ENCODE results near the gene ZNF554.
"Not testable (repeated sequence)": the region's sequence is repeated elsewhere in the genome, so short reads cannot be mapped to it uniquely, and the experiment has no call there.

Gene ZNF554

GRCh38 chr19:2807379-2808128 lies 12.1 kb upstream of the ZNF554 start:
- DNase-seq (ENCODE audit: low read depth, low spot score), result no peak

- no peak for DNase-seq (ENCODE audit: low read depth, low spot score)
Observed at GRCh38 chr19:2808129-2808941, 11.3 kb upstream of the ZNF554 start.

- no peak for DNase-seq (ENCODE audit: low read depth, low spot score)
Observed at GRCh38 chr19:2809387-2810140, 10.1 kb upstream of the ZNF554 start.

GRCh38 chr19:2810141-2811091 lies 9.3 kb upstream of the ZNF554 start:
- DNase-seq (ENCODE audit: low read depth, low spot score), result no peak

GRCh38 chr19:2811221-2811722 lies 8.4 kb upstream of the ZNF554 start:
- no peak for DNase-seq (ENCODE audit: low read depth, low spot score)

GRCh38 chr19:2811735-2812413 lies 7.8 kb upstream of the ZNF554 start:
- DNase-seq (ENCODE audit: low read depth, low spot score), result no peak

- DNase-seq (ENCODE audit: low read depth, low spot score), result no peak
Observed at GRCh38 chr19:2812414-2813234, 7.0 kb upstream of the ZNF554 start.

- no peak for DNase-seq (ENCODE audit: low read depth, low spot score)
Observed at GRCh38 chr19:2813235-2814160, 6.2 kb upstream of the ZNF554 start.

- no peak for DNase-seq (ENCODE audit: low read depth, low spot score)
Observed at GRCh38 chr19:2814426-2814825, 5.2 kb upstream of the ZNF554 start.

- no peak for DNase-seq (ENCODE audit: low read depth, low spot score)
Observed at GRCh38 chr19:2815191-2815614, 4.5 kb upstream of the ZNF554 start.

GRCh38 chr19:2815923-2816322 lies 3.7 kb upstream of the ZNF554 start:
- DNase-seq (ENCODE audit: low read depth, low spot score), result no peak

GRCh38 chr19:2816641-2817040 lies 3.0 kb upstream of the ZNF554 start:
- no peak for DNase-seq (ENCODE audit: low read depth, low spot score)

- DNase-seq (ENCODE audit: low read depth, low spot score), result not testable (repeated sequence)
Observed at GRCh38 chr19:2817237-2817829, 2.3 kb upstream of the ZNF554 start.

GRCh38 chr19:2820112-2820702 lies 539 bp downstream of the ZNF554 start:
- no peak for DNase-seq (ENCODE audit: low read depth, low spot score)

- no peak for DNase-seq (ENCODE audit: low read depth, low spot score)
Observed at GRCh38 chr19:2822846-2823245, 3.2 kb downstream of the ZNF554 start.

GRCh38 chr19:2823646-2824045 lies 4.0 kb downstream of the ZNF554 start:
- no peak for DNase-seq (ENCODE audit: low read depth, low spot score)

GRCh38 chr19:2824129-2824528 lies 4.5 kb downstream of the ZNF554 start:
- no peak for DNase-seq (ENCODE audit: low read depth, low spot score)

- DNase-seq (ENCODE audit: low read depth, low spot score), result no peak
Observed at GRCh38 chr19:2827022-2827421, 7.4 kb downstream of the ZNF554 start.
